H9 (cell line): ENCODE measurements around the gene LRRC26. TPM values are rescaled to one million over a fixed set of nuclear protein-coding genes. Genes with fewer than 3 reads are reported as not detected.
A peak's percentile ranks its signal among the peaks of the same experiment; 100 is the strongest.

Experiments used
- DNase-seq: peaks from one replicate; pipeline ENCODE4 v3.0.0-alpha.2; 2017
- H2AFZ ChIP-seq: one replicate; pipeline ENCODE4 v1.6.1; 2013; ENCODE audit warnings: mild to moderate bottlenecking, low read length, control low read depth, moderate library complexity
- H2AK5ac ChIP-seq: 2 replicates; pipeline ENCODE4 v1.6.1; 2013; ENCODE audit warnings: low read length, control low read depth, mixed read lengths; ENCODE audit not compliant: insufficient read length
- H2BK120ac ChIP-seq: one replicate; pipeline ENCODE4 v1.6.1; 2013; ENCODE audit warnings: low read depth, mild to moderate bottlenecking, low read length, control low read depth, inconsistent platforms; ENCODE audit not compliant: poor library complexity, severe bottlenecking
- H2BK12ac ChIP-seq: 2 replicates; pipeline ENCODE4 v1.6.1; 2013; ENCODE audit warnings: low read length, control low read depth, mixed read lengths, low read depth; ENCODE audit not compliant: insufficient read length
- H2BK15ac ChIP-seq: 2 replicates; pipeline ENCODE4 v1.6.1; 2013; ENCODE audit warnings: low read depth, low read length, control low read depth
- H2BK20ac ChIP-seq: one replicate; pipeline ENCODE4 v1.6.1; 2013; ENCODE audit warnings: low read depth, mild to moderate bottlenecking, low read length, control low read depth, inconsistent platforms; ENCODE audit not compliant: poor library complexity, severe bottlenecking
- H2BK5ac ChIP-seq: 2 replicates; pipeline ENCODE4 v1.6.1; 2013; ENCODE audit warnings: low read length, control low read depth, mixed read lengths; ENCODE audit not compliant: insufficient read length
- H3K14ac ChIP-seq: 2 replicates; pipeline ENCODE4 v1.6.1; 2013; ENCODE audit warnings: low read length, control low read depth; ENCODE audit not compliant: insufficient read depth
- H3K18ac ChIP-seq: 2 replicates; pipeline ENCODE4 v1.6.1; 2013; ENCODE audit warnings: low read depth, mild to moderate bottlenecking, mixed read lengths, low read length, control low read depth; ENCODE audit not compliant: insufficient read length
- H3K23ac ChIP-seq: 2 replicates; pipeline ENCODE4 v1.6.1; 2013; ENCODE audit warnings: low read length, control low read depth, mixed read lengths, low read depth; ENCODE audit not compliant: insufficient read length
- H3K23me2 ChIP-seq: 2 replicates; pipeline ENCODE4 v1.6.1; 2013; ENCODE audit warnings: low read depth, mild to moderate bottlenecking, mixed read lengths, low read length, control low read depth; ENCODE audit not compliant: insufficient read length, poor library complexity, severe bottlenecking
- H3K27ac ChIP-seq: 2 replicates; pipeline ENCODE4 v1.5.1; 2013; ENCODE audit warnings: low read length, control low read depth, mixed read lengths, low read depth; ENCODE audit not compliant: insufficient read length
- H3K27me3 ChIP-seq: 2 replicates; pipeline ENCODE4 v1.6.1; 2013; ENCODE audit warnings: low read length, control low read depth, inconsistent platforms; ENCODE audit not compliant: insufficient read depth
- H3K4ac ChIP-seq: 2 replicates; pipeline ENCODE4 v1.6.1; 2013; ENCODE audit warnings: low read depth, mild to moderate bottlenecking, control low read depth, inconsistent platforms, low read length, moderate library complexity
- H3K4me1 ChIP-seq: 2 replicates; pipeline ENCODE4 v1.6.1; 2013; ENCODE audit warnings: low read length, control low read depth, inconsistent platforms; ENCODE audit not compliant: insufficient read depth
- H3K4me2 ChIP-seq: 2 replicates; pipeline ENCODE4 v1.6.1; 2013; ENCODE audit warnings: low read length, control low read depth, mixed read lengths; ENCODE audit not compliant: insufficient read length, insufficient read depth
- H3K56ac ChIP-seq: 2 replicates; pipeline ENCODE4 v1.6.1; 2013; ENCODE audit warnings: low read depth, mild to moderate bottlenecking, mixed read lengths, low read length, control low read depth; ENCODE audit not compliant: insufficient read length
- H3K79me1 ChIP-seq: 2 replicates; pipeline ENCODE4 v1.6.1; 2013; ENCODE audit warnings: low read depth, mild to moderate bottlenecking, moderate library complexity, low read length, control low read depth, inconsistent platforms; ENCODE audit not compliant: insufficient read depth, poor library complexity, severe bottlenecking
- H3K79me2 ChIP-seq: 2 replicates; pipeline ENCODE4 v1.6.1; 2013; ENCODE audit warnings: low read length, control low read depth, inconsistent platforms; ENCODE audit not compliant: insufficient read depth
- H3K9ac ChIP-seq: 2 replicates; pipeline ENCODE4 v1.6.1; 2013; ENCODE audit warnings: low read length, control low read depth, mixed read lengths; ENCODE audit not compliant: insufficient read length; ENCODE audit errors: extremely low read depth
- H3K9me3 ChIP-seq: one replicate; pipeline ENCODE4 v1.6.1; 2013; ENCODE audit warnings: low read depth, low read length, inconsistent platforms; ENCODE audit not compliant: control insufficient read depth
- H3T11ph ChIP-seq: one replicate; pipeline ENCODE4 v1.6.1; 2013; ENCODE audit warnings: mild to moderate bottlenecking, low read length, control low read depth, inconsistent platforms
- H4K20me1 ChIP-seq: one replicate; pipeline ENCODE4 v1.6.1; 2013; ENCODE audit not compliant: control insufficient read depth, insufficient read length, insufficient read depth
- H4K5ac ChIP-seq: 2 replicates; pipeline ENCODE4 v1.6.1; 2013; ENCODE audit warnings: low read depth, mild to moderate bottlenecking, mixed read lengths, low read length, control low read depth; ENCODE audit not compliant: insufficient read length
- H4K8ac ChIP-seq: replicated peaks from 2 replicates; pipeline ENCODE4 v1.6.1; 2013; ENCODE audit warnings: low read length, control low read depth, mixed read lengths, low read depth; ENCODE audit not compliant: insufficient read length
- H4K91ac ChIP-seq: 2 replicates; pipeline ENCODE4 v1.6.1; 2013; ENCODE audit warnings: low read depth, mild to moderate bottlenecking, moderate library complexity, mixed read lengths, low read length, control low read depth; ENCODE audit not compliant: insufficient read length
- H3K27ac Mint-ChIP-seq, 3 experiments: 2 replicates in 2 of 3; 3 replicates in 1 of 3; pipeline ENCODE4 v1.8.0; 2020 to 2021; ENCODE audit warnings: mixed read lengths in 3 of 3, mild to moderate bottlenecking in 1 of 3, moderate library complexity in 1 of 3
- H3K27me3 Mint-ChIP-seq: 2 replicates; pipeline ENCODE4 v1.8.0; 2021; ENCODE audit warnings: low read depth, mild to moderate bottlenecking, moderate library complexity, mixed read lengths
- H3K36me3 Mint-ChIP-seq, 3 experiments: 2 replicates in 2 of 3; 3 replicates in 1 of 3; pipeline ENCODE4 v1.8.0; 2020 to 2021; ENCODE audit warnings: low read depth in 3 of 3, mixed read lengths in 3 of 3; ENCODE audit not compliant: insufficient read depth in 1 of 3
- H3K4me1 Mint-ChIP-seq, 2 experiments: 2 replicates each; pipeline ENCODE4 v1.8.0; 2020; ENCODE audit warnings: mixed read lengths in 2 of 2
- H3K4me3 Mint-ChIP-seq, 2 experiments: 2 replicates in 1 of 2; 3 replicates in 1 of 2; pipeline ENCODE4 v1.8.0; 2020 to 2021; ENCODE audit warnings: mild to moderate bottlenecking in 2 of 2, mixed read lengths in 2 of 2, moderate library complexity in 1 of 2
- H3K9me3 Mint-ChIP-seq, 2 experiments: 2 replicates in 1 of 2; 3 replicates in 1 of 2; pipeline ENCODE4 v1.8.0; 2020; ENCODE audit warnings: mild to moderate bottlenecking in 2 of 2, mixed read lengths in 2 of 2, moderate library complexity in 1 of 2
- CTCF ChIP-seq: fragments of 200-600 bp; sonication (generic); conservative IDR thresholded peaks from 3 replicates; pipeline ENCODE4 v1.8.0; 2021; ENCODE audit warnings: antibody characterized with exemption, mild to moderate bottlenecking
- WGBS: extraction: QIAGEN DNeasy Blood & Tissue Kit; methylation state at CpG from one replicate; pipeline ENCODE4 v1.1.7; 2013; ENCODE audit warnings: missing lambda C conversion rate, low lambda C conversion rate, mixed read lengths; ENCODE audit not compliant: insufficient read length; ENCODE audit errors: extremely low coverage; 5-methylcytosine and 5-hydroxymethylcytosine counted together
- total RNA-seq: library from RNA; stranded (reverse); gene quantifications from 2 replicates; pipeline ENCODE4 v1.2.1, GENCODE V29; 2021

LRRC26 gene
- total RNA-seq, 1 experiment from 2014 or later, result 0.96 TPM

GRCh38 chr9:137189297-137190295 lies 19.7 kb upstream of the LRRC26 start:
- H4K20me1 ChIP-seq, result no peaks in the 10 kb centered on the region
- H2AK5ac ChIP-seq, result no peak overlapping the region
- H3T11ph ChIP-seq, result no peak overlapping the region
- H2AFZ ChIP-seq, result no peak overlapping the region
- Mint-ChIP-seq H3K36me3 (peaks cover 7 to 41% (median 30%) of the 10 kb centered on the region in 3 experiments; a peak in 6 of 7 replicates), H3K4me3 (peak overlapping the region; percentile 94 to 96), H3K4me1 (peaks cover 17 to 22% of the 10 kb centered on the region in 2 experiments), H3K27me3 (no peaks in the 10 kb centered on the region), H3K9me3 (no peaks in the 10 kb centered on the region), H3K27ac (peak overlapping the region in 2 of 3 experiments; percentile 96 to 97; a peak in 5 of 7 replicates)
- TF ChIP-seq CTCF, result no peak
- no peak overlapping the region for H3K23ac ChIP-seq
- H3K4me2 ChIP-seq, result peak overlapping the region; percentile 78
- no peak overlapping the region for H3K56ac ChIP-seq
- H2BK20ac ChIP-seq, result no peak overlapping the region
- no peak overlapping the region; the same call in 1 of the 2 replicates for H2BK15ac ChIP-seq
- no peak overlapping the region for H3K18ac ChIP-seq
- H3K79me1 ChIP-seq, result peaks cover 6% of the 10 kb centered on the region
- H4K8ac ChIP-seq, result no peak overlapping the region
- H3K9ac ChIP-seq, result peak overlapping the region; percentile 41
- H3K4me1 ChIP-seq, result peaks cover 5% of the 10 kb centered on the region; the same call in 1 of the 2 replicates
- H2BK120ac ChIP-seq, result no peak overlapping the region
- no CpG with 5 or more reads among the region's 23 CpGs for WGBS
- peaks cover 13% of the 10 kb centered on the region for H3K23me2 ChIP-seq
- H4K91ac ChIP-seq, result no peak overlapping the region
- H4K5ac ChIP-seq, result no peak overlapping the region
- H2BK5ac ChIP-seq, result no peak overlapping the region
- H3K14ac ChIP-seq, result no peak overlapping the region; the same call in 1 of the 2 replicates
- no peaks in the 10 kb centered on the region for H3K27me3 ChIP-seq
- H2BK12ac ChIP-seq, result no peak overlapping the region
- DNase-seq, result no peak
- H3K79me2 ChIP-seq, result peaks cover 10% of the 10 kb centered on the region; the same call in 1 of the 2 replicates
- no peak overlapping the region for H3K4ac ChIP-seq
- no peaks in the 10 kb centered on the region for H3K9me3 ChIP-seq
- H3K27ac ChIP-seq, result no peak overlapping the region
